HEK293T (cell line): ENCODE data around the gene CDHR1.

Experiments used
- ARNT ChIP-seq: fragments of 450-650 bp; IDR thresholded peaks from 2 replicates; pipeline ENCODE4 v1.6.1; 2017; ENCODE audit warnings: mild to moderate bottlenecking
- FOXA1 ChIP-seq: fragments of 450-650 bp; IDR thresholded peaks from 2 replicates; pipeline ENCODE4 v1.6.1; 2016; ENCODE audit warnings: mild to moderate bottlenecking
- FOXK2 ChIP-seq: fragments of 450-650 bp; IDR thresholded peaks from 2 replicates; pipeline ENCODE4 v1.6.1; 2016; ENCODE audit warnings: mild to moderate bottlenecking
- FOXM1 ChIP-seq: fragments of 450-650 bp; IDR thresholded peaks from 2 replicates; pipeline ENCODE4 v1.6.1; 2017; ENCODE audit warnings: mild to moderate bottlenecking, borderline replicate concordance
- HDGF ChIP-seq: fragments of 450-650 bp; IDR thresholded peaks from 2 replicates; pipeline ENCODE4 v1.6.1; 2017; ENCODE audit warnings: antibody characterized with exemption, borderline replicate concordance
- NFRKB ChIP-seq: fragments of 450-650 bp; IDR thresholded peaks from 2 replicates; pipeline ENCODE4 v1.6.1; 2016; ENCODE audit warnings: mild to moderate bottlenecking, moderate library complexity
- SP1 ChIP-seq: fragments of 450-650 bp; IDR thresholded peaks from 2 replicates; pipeline ENCODE4 v1.6.1; 2017
- SUZ12 ChIP-seq: fragments of 450-650 bp; IDR thresholded peaks from 2 replicates; pipeline ENCODE4 v1.6.1; 2016; ENCODE audit warnings: mild to moderate bottlenecking
- TARDBP ChIP-seq: fragments of 450-650 bp; IDR thresholded peaks from 2 replicates; pipeline ENCODE4 v1.6.1; 2016
- ZNF384 ChIP-seq: fragments of 450-650 bp; IDR thresholded peaks from 2 replicates; pipeline ENCODE4 v1.6.1; 2016

DNA sequence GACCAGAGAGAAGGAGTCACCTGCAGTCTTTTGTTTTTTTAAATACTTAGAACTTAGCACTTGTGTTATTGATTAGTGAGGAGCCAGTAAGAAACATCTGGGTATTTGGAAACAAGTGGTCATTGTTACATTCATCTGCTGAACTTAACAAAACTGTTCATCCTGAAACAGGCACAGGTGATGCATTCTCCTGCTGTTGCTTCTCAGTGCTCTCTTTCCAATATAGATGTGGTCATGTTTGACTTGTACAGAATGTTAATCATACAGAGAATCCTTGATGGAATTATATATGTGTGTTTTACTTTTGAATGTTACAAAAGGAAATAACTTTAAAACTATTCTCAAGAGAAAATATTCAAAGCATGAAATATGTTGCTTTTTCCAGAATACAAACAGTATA is 41.6 kb upstream of the CDHR1 start:
- TF ChIP-seq SUZ12 (no peak), TARDBP (no peak), ARNT (no peak), FOXA1 (no peak), SP1 (no peak), HDGF (no peak), FOXM1 (no peak), FOXK2 (no peak), ZNF384 (no peak), NFRKB (no peak)
